Esophagus muscularis mucosa (tissue), 3 donors: ENCODE data around the gene DIP2B.

Experiments
- CTCF ChIP-seq, 3 experiments: fragments of 200-600 bp in 2 of 3; fragments of 450-650 bp in 1 of 3; sonication (generic) in 2 of 3; IDR thresholded peaks; one replicate each; pipeline ENCODE4 v1.5.1; 2017 to 2019; ENCODE audit warnings: antibody characterized with exemption in 3 of 3, mild to moderate bottlenecking in 2 of 3, moderate library complexity in 1 of 3
- POLR2A ChIP-seq: fragments of 450-650 bp; IDR thresholded peaks from one replicate; pipeline ENCODE4 v1.6.1; 2017; ENCODE audit warnings: antibody characterized with exemption, moderate library complexity, mild to moderate bottlenecking, low read depth
- POLR2AphosphoS5 ChIP-seq, 2 donors: sonication (generic); formaldehyde crosslinking; IDR thresholded peaks; one replicate each; pipeline ENCODE4 v1.6.1; 2017; ENCODE audit warnings: antibody characterized with exemption in 2 of 2

GRCh38 chr12:50611021-50611744, 106.4 kb downstream of the DIP2B start:
- no peak for TF ChIP-seq POLR2A
- TF ChIP-seq CTCF (IDR thresholded peaks at IDR 0.05): no peak
- TF ChIP-seq POLR2AphosphoS5 (IDR thresholded peaks at IDR 0.05): no peak
